HG02938 (cell line): ENCODE results near the gene DNAJC2.
"Not testable (repeated sequence)": the region's sequence is repeated elsewhere in the genome, so short reads cannot be mapped to it uniquely, and the experiment has no call there.

Experiments used
- ATAC-seq: cut with Tn5 transposase; IDR thresholded peaks from one replicate; pipeline ENCODE4 v1.9.1; 2021; ENCODE audit warnings: mild to moderate bottlenecking, moderate library complexity; ENCODE audit not compliant: unreplicated experiment

Gene DNAJC2

GRCh38 chr7:103343332-103343731, 1.2 kb downstream of the DNAJC2 start:
- ATAC-seq: no peak

- ATAC-seq: no peak
Observed at GRCh38 chr7:103341466-103341865, 3.1 kb downstream of the DNAJC2 start.

- ATAC-seq: no peak
Observed at GRCh38 chr7:103338864-103339263, 5.7 kb downstream of the DNAJC2 start.

- ATAC-seq: no peak
Observed at GRCh38 chr7:103336761-103337160, 7.8 kb downstream of the DNAJC2 start.

- no peak for ATAC-seq
Observed at GRCh38 chr7:103325744-103326143, 18.8 kb downstream of the DNAJC2 start.

GRCh38 chr7:103317009-103317408, 27.6 kb downstream of the DNAJC2 start:
- ATAC-seq: no peak

- ATAC-seq: no peak
Observed at GRCh38 chr7:103316380-103316941, 28.1 kb downstream of the DNAJC2 start.

- no peak for ATAC-seq
Observed at GRCh38 chr7:103314852-103315251, 29.7 kb downstream of the DNAJC2 start.

GRCh38 chr7:103307503-103308231, 36.9 kb downstream of the DNAJC2 start:
- ATAC-seq: no peak

GRCh38 chr7:103301441-103301840, 43.1 kb downstream of the DNAJC2 start:
- no peak for ATAC-seq

GRCh38 chr7:103299660-103300059, 44.9 kb downstream of the DNAJC2 start:
- ATAC-seq: no peak

- ATAC-seq: peak; percentile 20
Observed at GRCh38 chr7:103297837-103298179, 46.8 kb downstream of the DNAJC2 start.

GRCh38 chr7:103296901-103297836, 47.4 kb downstream of the DNAJC2 start, which contains the start of gene PMPCB:
Gene PMPCB (plus strand): TSS chr7:103297435. CDS start chr7:103297460, 25 bp downstream.
- peak; percentile 93 for ATAC-seq

GRCh38 chr7:103293526-103293925, 51.0 kb downstream of the DNAJC2 start:
- no peak for ATAC-seq

- no peak for ATAC-seq
Observed at GRCh38 chr7:103292122-103292521, 52.4 kb downstream of the DNAJC2 start.

- not testable (repeated sequence) for ATAC-seq
Observed at GRCh38 chr7:103282802-103283427, 61.7 kb downstream of the DNAJC2 start.

- peak; percentile 14 for ATAC-seq
Observed at GRCh38 chr7:103280803-103281155, 63.8 kb downstream of the DNAJC2 start.

GRCh38 chr7:103279963-103280802, 64.4 kb downstream of the DNAJC2 start:
- peak; percentile 90 for ATAC-seq

GRCh38 chr7:103279636-103279962, 65.0 kb downstream of the DNAJC2 start:
- ATAC-seq: peak; percentile 41

GRCh38 chr7:103278195-103278594, 66.4 kb downstream of the DNAJC2 start:
- not testable (repeated sequence) for ATAC-seq
